Measurements from ENCODE around the gene ALPL. TPM values are rescaled to one million over a fixed set of nuclear protein-coding genes. Genes with fewer than 3 reads are reported as not detected.

The ALPL gene
- total and polyA plus RNA-seq, 10 of the 15 experiments (the other 5 are each of a cell fraction or from before 2014, with no cell fraction given): 0.07 to 0.59 (median 0.31) TPM; not detected in 2

GRCh38 chr1:21621761-21622436 is 112.7 kb downstream of the ALPL start:
- Histone ChIP-seq H3K9ac (ENCODE audit: control insufficient read depth, insufficient read depth, low read length) (no peak overlapping the region), H3K79me2 (ENCODE audit: control insufficient read depth, insufficient read depth, low read length) (no peaks in the 10 kb centered on the region), H4K20me1 (ENCODE audit: control insufficient read depth, insufficient read depth) (no peaks in the 10 kb centered on the region), H3K4me2 (ENCODE audit: control insufficient read depth, insufficient read depth) (no peak overlapping the region), H3K27ac (ENCODE audit: control insufficient read depth, insufficient read depth) (no peak overlapping the region), H3K27me3 (replicated peaks in 1 of 2; ENCODE audit: control insufficient read depth in 2 of 2, insufficient read depth in 2 of 2, low read length in 1 of 2) (peaks cover 1 to 2% of the 10 kb centered on the region in 2 experiments; a peak in 1 of 4 replicates), H3K4me1 (ENCODE audit: control insufficient read depth, insufficient read depth, low read length) (no peaks in the 10 kb centered on the region), H3K9me3 (replicated peaks; ENCODE audit: control insufficient read depth, insufficient read depth, low read length) (no peaks in the 10 kb centered on the region), H3K4me3 (no peak overlapping the region), H3K36me3 (ENCODE audit: control insufficient read depth in 2 of 2, insufficient read depth in 2 of 2, low read length in 1 of 2) (no peaks in the 10 kb centered on the region), H2AFZ (ENCODE audit: control insufficient read depth, low read depth, low read length) (no peak overlapping the region)
- BruUV-seq (replicated peaks): no TSS peak
- CTCF ChIA-PET: interaction anchor here (1.5 kb wide), 1 partner anchor 37 kb away, joined by 4 read pairs; no protein-coding TSS in a partner anchor
- ATAC-seq: no peak
- 29% methylated on average over 34 of the region's 39 CpGs for WGBS (ENCODE audit: insufficient coverage, insufficient replicate concordance, low lambda C conversion rate, missing lambda C conversion rate)
- DNase-seq (ENCODE audit: low read depth, low spot score): no peak
- POLR2A ChIA-PET: no interaction called here
- RAD21 ChIA-PET (ENCODE audit: unreplicated experiment): no interaction called here
- SMC1A ChIA-PET (ENCODE audit: uncharacterized antibody, unreplicated experiment): no interaction called here
- no peak for FAIRE-seq
- intact Hi-C loops (cut with micrococcal nuclease; ENCODE audit: unreplicated experiment) (no loop called here), in situ Hi-C loops (cut with MboI) (no loop called here)
- TF ChIP-seq SIX5 (IDR thresholded peaks at IDR 0.05; ENCODE audit: low read depth, low read length, severe bottlenecking) (no peak), ZSCAN29 (IDR thresholded peaks at IDR 0.05) (no peak), MYC (IDR thresholded peaks at IDR 0.05; ENCODE audit: insufficient read depth, insufficient read length, insufficient replicate concordance, low read length, severe bottlenecking) (no peak), TCF12 (IDR thresholded peaks at IDR 0.05; ENCODE audit: low read depth, low read length) (no peak), RCOR1 (conservative IDR thresholded peaks at IDR 0.05; ENCODE audit: low read depth, low read length) (no peak), CBFB (IDR thresholded peaks at IDR 0.05; ENCODE audit: low read depth) (no peak), NKRF (conservative IDR thresholded peaks at IDR 0.05) (no peak), NRF1 (conservative IDR thresholded peaks at IDR 0.05; ENCODE audit: low read depth, low read length) (no peak), CBX5 (IDR thresholded peaks at IDR 0.05; ENCODE audit: low read depth) (no peak), SRF (IDR thresholded peaks at IDR 0.05; ENCODE audit: low read depth in 2 of 2, low read length in 2 of 2) (no peak), SIN3A (IDR thresholded peaks at IDR 0.05; ENCODE audit: low read depth, low read length) (no peak), POLR2AphosphoS2 (IDR thresholded peaks at IDR 0.05; ENCODE audit: low read depth, low read length) (no peak), KAT2A (conservative IDR thresholded peaks at IDR 0.05; ENCODE audit: control insufficient read depth, low read depth, low read length) (no peak), WRNIP1 (IDR thresholded peaks at IDR 0.05; ENCODE audit: borderline replicate concordance, low read depth, low read length) (no peak)
- TF ChIP-seq, protein P1, sequence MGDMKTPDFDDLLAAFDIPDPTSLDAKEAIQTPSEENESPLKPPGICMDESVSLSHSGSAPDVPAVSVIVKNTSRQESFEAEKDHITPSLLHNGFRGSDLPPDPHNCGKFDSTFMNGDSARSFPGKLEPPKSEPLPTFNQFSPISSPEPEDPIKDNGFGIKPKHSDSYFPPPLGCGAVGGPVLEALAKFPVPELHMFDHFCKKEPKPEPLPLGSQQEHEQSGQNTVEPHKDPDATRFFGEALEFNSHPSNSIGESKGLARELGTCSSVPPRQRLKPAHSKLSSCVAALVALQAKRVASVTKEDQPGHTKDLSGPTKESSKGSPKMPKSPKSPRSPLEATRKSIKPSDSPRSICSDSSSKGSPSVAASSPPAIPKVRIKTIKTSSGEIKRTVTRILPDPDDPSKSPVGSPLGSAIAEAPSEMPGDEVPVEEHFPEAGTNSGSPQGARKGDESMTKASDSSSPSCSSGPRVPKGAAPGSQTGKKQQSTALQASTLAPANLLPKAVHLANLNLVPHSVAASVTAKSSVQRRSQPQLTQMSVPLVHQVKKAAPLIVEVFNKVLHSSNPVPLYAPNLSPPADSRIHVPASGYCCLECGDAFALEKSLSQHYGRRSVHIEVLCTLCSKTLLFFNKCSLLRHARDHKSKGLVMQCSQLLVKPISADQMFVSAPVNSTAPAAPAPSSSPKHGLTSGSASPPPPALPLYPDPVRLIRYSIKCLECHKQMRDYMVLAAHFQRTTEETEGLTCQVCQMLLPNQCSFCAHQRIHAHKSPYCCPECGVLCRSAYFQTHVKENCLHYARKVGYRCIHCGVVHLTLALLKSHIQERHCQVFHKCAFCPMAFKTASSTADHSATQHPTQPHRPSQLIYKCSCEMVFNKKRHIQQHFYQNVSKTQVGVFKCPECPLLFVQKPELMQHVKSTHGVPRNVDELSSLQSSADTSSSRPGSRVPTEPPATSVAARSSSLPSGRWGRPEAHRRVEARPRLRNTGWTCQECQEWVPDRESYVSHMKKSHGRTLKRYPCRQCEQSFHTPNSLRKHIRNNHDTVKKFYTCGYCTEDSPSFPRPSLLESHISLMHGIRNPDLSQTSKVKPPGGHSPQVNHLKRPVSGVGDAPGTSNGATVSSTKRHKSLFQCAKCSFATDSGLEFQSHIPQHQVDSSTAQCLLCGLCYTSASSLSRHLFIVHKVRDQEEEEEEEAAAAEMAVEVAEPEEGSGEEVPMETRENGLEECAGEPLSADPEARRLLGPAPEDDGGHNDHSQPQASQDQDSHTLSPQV (IDR thresholded peaks at IDR 0.05): no peak
- TF ChIP-seq, protein P2, sequence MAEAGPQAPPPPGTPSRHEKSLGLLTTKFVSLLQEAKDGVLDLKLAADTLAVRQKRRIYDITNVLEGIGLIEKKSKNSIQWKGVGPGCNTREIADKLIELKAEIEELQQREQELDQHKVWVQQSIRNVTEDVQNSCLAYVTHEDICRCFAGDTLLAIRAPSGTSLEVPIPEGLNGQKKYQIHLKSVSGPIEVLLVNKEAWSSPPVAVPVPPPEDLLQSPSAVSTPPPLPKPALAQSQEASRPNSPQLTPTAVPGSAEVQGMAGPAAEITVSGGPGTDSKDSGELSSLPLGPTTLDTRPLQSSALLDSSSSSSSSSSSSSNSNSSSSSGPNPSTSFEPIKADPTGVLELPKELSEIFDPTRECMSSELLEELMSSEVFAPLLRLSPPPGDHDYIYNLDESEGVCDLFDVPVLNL (IDR thresholded peaks at IDR 0.05; ENCODE audit: low read depth, low read length): no peak

Data from GM12878 (cell line).